AG04450 (cell line): Measurements from ENCODE around the gene KRT39. TPM values are rescaled to one million over a fixed set of nuclear protein-coding genes. Genes with fewer than 3 reads are reported as not detected.

Source experiments
- CTCF ChIA-PET: fragments of 300-600, 350-600 bp; formaldehyde crosslinking; extraction: SDS; loops from one replicate; lab custom pipeline; 2022; ENCODE audit warnings: antibody characterized with exemption, inconsistent platforms; lab: Charles Lee
- POLR2A ChIA-PET: fragments of 350-600 bp; formaldehyde crosslinking; extraction: SDS; loops from one replicate; lab custom pipeline; 2021; ENCODE audit warnings: antibody characterized with exemption, inconsistent platforms; lab: Yijun Ruan, JAX
- DNase-seq: peaks from one replicate; pipeline ENCODE4 v3.0.0-alpha.2; 2011; ENCODE audit warnings: low read depth, low spot score
- H3K27ac ChIP-seq: one replicate; pipeline ENCODE4 v1.5.1; 2012; ENCODE audit warnings: low read depth, low read length, control low read depth
- H3K27me3 ChIP-seq: one replicate; pipeline ENCODE4 v1.6.0; 2012; ENCODE audit warnings: low read length; ENCODE audit not compliant: control insufficient read depth, insufficient read depth
- H3K4me3 ChIP-seq: 2 replicates; pipeline ENCODE4 v1.5.1; 2011; ENCODE audit warnings: mild to moderate bottlenecking, low read depth, low read length, control low read depth
- H3K9me3 ChIP-seq: 2 replicates; pipeline ENCODE4 v1.5.1; 2012; ENCODE audit warnings: low read length; ENCODE audit not compliant: control insufficient read depth, insufficient read depth
- polyA plus RNA-seq: library from polyadenylated mRNA; depleted of rRNA; stranded (reverse); fragments of >200 nt; gene quantifications from 2 replicates; pipeline ENCODE4 v1.2.3, GENCODE V29; 2011
- TF ChIP-seq, protein P1 (sequence below): IDR thresholded peaks from 2 replicates; pipeline ENCODE4 v1.5.1; 2011; ENCODE audit warnings: low read depth, low read length, control low read depth, inconsistent platforms

The KRT39 gene
- polyA plus RNA-seq, 1 experiment: 0.11 TPM

DNA sequence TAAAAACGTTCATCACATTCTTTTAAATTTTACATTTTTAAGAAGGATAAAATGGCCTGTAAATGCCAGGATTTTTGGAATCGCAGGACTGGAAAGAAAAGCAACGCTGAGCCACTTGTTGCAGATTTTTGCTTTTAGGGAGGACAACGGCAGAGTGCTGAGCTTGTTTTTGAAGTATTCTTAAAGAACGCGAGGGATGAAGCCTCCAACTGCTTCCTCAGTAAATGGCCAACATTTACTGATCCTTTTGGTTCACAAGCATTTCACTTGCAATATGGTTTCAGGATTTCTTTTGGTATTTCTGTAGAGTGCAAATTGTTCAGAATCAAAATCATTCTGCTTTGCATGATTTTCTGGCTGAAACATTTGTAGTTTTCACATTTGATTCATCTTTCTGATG lies 26.5 kb downstream of the KRT39 start:
- Histone ChIP-seq H3K27me3 (no peaks in the 10 kb centered on the region), H3K4me3 (no peak overlapping the region), H3K9me3 (peaks cover 5% of the 10 kb centered on the region; the same call in 1 of the 2 replicates), H3K27ac (no peak overlapping the region)
- ChIA-PET POLR2A (no interaction called here), CTCF (no interaction called here)
- no peak for DNase-seq
- TF ChIP-seq, protein P1, sequence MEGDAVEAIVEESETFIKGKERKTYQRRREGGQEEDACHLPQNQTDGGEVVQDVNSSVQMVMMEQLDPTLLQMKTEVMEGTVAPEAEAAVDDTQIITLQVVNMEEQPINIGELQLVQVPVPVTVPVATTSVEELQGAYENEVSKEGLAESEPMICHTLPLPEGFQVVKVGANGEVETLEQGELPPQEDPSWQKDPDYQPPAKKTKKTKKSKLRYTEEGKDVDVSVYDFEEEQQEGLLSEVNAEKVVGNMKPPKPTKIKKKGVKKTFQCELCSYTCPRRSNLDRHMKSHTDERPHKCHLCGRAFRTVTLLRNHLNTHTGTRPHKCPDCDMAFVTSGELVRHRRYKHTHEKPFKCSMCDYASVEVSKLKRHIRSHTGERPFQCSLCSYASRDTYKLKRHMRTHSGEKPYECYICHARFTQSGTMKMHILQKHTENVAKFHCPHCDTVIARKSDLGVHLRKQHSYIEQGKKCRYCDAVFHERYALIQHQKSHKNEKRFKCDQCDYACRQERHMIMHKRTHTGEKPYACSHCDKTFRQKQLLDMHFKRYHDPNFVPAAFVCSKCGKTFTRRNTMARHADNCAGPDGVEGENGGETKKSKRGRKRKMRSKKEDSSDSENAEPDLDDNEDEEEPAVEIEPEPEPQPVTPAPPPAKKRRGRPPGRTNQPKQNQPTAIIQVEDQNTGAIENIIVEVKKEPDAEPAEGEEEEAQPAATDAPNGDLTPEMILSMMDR: no peak

DNA sequence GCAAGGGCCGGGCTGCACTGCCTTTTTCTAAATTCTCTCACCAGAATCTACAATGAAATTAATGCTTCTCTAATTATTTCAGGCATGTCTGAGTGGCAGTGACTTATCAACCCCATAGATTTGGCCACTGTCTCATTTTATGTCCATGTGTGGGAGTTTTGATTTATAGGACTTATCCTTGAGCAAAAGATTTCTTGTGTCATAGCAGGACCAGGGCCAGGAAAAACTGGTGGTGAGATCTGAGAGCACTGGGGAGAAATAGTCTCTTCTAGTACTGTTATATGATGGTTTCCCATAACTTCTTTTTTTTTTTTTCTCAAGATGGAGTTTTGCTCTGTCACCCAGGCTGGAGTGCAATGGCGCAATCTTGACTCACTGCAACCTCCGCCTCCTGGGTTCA lies 27.8 kb downstream of the KRT39 start:
- ChIA-PET CTCF (interaction anchor here (1.3 kb wide), 1 partner anchor 610 kb away, joined by 3 read pairs; no protein-coding TSS in a partner anchor), POLR2A (interaction anchor here (0.7 kb wide), 1 partner anchor 29 kb away, joined by 3 read pairs; no protein-coding TSS in a partner anchor)
- Histone ChIP-seq H3K27me3 (no peaks in the 10 kb centered on the region), H3K4me3 (no peak overlapping the region), H3K9me3 (peaks cover 5% of the 10 kb centered on the region; the same call in 1 of the 2 replicates), H3K27ac (no peak overlapping the region)
- no peak for DNase-seq
- TF ChIP-seq, protein P1: no peak

DNA sequence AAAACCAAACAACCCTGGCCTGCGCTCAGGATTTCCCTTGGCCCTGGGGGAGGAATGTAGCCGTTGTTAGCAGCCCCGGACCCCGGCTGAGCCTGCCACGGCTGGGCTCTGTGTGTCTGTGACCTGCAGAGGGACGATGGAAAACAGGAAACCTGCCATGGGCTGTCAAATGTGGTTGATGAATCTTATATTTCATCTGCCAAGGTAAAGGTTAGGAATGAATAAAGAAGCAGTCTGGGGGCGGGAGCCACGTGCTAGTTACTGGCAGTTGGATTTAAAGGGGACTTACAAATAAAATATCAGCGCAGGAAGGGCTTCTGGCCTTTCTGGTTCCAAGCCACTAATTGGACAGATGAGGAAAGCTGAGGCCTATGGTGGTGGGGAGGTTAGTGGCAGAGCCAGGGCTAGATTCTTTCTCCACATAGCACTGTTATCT lies 29.3 kb downstream of the KRT39 start, which contains the start of gene KRT23:
Gene KRT23 (minus strand): TSS at position 263 of the 436 bp plus-strand sequence. CDS start 1,043 bp downstream, outside the sequence.
- DNase-seq: no peak
- no peaks in the 10 kb centered on the region for H3K27me3 ChIP-seq
- CTCF ChIA-PET: no interaction called here
- TF ChIP-seq, protein P1: no peak
- POLR2A ChIA-PET: no interaction called here
- H3K27ac ChIP-seq: no peak within 1 kb of the TSS
- no peak within 1 kb of the TSS for H3K4me3 ChIP-seq
- peaks cover 5% of the 10 kb centered on the region; the same call in 1 of the 2 replicates for H3K9me3 ChIP-seq

DNA sequence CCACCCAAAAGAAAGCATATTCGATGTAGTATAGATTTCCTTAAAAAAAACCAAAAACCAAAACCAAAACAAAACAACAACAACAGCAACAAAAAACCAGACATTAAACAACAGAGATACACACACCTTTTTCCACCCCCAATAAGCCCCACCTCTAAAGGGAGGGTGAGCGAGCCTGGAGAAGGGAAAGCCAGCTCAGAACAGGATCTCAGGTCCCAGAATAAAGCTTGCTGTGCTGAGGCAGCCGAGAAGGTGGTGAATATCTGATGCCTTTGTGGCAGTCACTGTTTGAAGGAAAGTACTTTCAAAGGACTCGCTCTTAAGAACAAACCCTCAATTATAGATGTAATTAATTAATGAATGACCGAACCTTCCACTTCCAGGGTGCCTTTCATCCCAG lies 29.8 kb downstream of the KRT39 start:
- POLR2A ChIA-PET: no interaction called here
- TF ChIP-seq, protein P1: no peak
- CTCF ChIA-PET: interaction anchor here (0.6 kb wide), 1 partner anchor 612 kb away, joined by 3 read pairs; no protein-coding TSS in a partner anchor
- DNase-seq: no peak
- Histone ChIP-seq H3K9me3 (peaks cover 5% of the 10 kb centered on the region; the same call in 1 of the 2 replicates), H3K27ac (no peak overlapping the region), H3K27me3 (no peaks in the 10 kb centered on the region), H3K4me3 (no peak overlapping the region)

DNA sequence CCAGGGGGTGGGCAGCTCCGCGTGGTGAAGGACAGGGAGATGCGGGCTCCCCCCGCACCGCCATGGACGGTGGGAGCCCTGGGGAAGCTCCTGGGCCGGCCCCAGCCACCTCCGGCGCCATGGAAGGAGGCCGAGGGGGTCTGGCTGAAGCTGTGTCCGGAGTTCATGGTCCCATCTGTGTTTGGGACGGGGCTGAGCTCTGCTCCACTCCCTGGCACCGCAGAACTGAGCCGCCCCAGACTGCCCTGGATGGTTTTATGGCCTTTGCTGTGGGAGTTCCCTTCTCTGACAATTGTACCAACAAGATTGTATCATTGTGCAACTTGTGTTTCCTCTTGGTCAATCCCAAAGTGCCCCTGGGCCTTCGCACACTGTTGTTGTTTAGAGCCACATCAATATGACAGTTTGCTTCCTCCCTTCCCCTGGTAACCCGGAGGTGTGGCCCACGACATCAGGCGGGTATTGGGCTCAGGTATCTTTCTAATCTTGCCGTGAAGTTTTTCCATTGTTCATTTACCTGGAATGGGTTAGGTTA lies 30.2 kb downstream of the KRT39 start:
- TF ChIP-seq, protein P1: no peak
- no peak overlapping the region for H3K27ac ChIP-seq
- ChIA-PET POLR2A (no interaction called here), CTCF (interaction anchor here (0.6 kb wide), 1 partner anchor 612 kb away, joined by 3 read pairs; no protein-coding TSS in a partner anchor)
- H3K4me3 ChIP-seq: no peak overlapping the region
- peaks cover 5% of the 10 kb centered on the region; the same call in 1 of the 2 replicates for H3K9me3 ChIP-seq
- DNase-seq: no peak
- no peaks in the 10 kb centered on the region for H3K27me3 ChIP-seq
